ENCODE measurements around the gene EPG5. TPM values are rescaled to one million over a fixed set of nuclear protein-coding genes. Genes with fewer than 3 reads are reported as not detected.

Gene EPG5
- total and polyA plus RNA-seq, 10 of the 15 experiments (the other 5 are each of a cell fraction or from before 2014, with no cell fraction given), result 1.9 to 27.7 (median 9.0) TPM

- peaks cover 9% of the 10 kb centered on the region; the same call in 1 of the 2 replicates for H3K4me1 ChIP-seq (ENCODE audit: control insufficient read depth, insufficient read depth, low read length)
- H3K27ac ChIP-seq (ENCODE audit: control insufficient read depth, insufficient read depth), result peak overlapping the region; percentile 31; the same call in 1 of the 2 replicates
- ChIA-PET POLR2A (no interaction called here), SMC1A (ENCODE audit: uncharacterized antibody, unreplicated experiment) (interaction anchor here (0.8 to 2.3 kb wide), 5 partner anchors 28 to 188 kb away, joined by 3 to 8 read pairs (median 5); no protein-coding TSS in a partner anchor), RAD21 (ENCODE audit: unreplicated experiment) (interaction anchor here (1.0 to 1.4 kb wide), 4 partner anchors 28 to 128 kb away, joined by 3 to 5 read pairs (median 3); no protein-coding TSS in a partner anchor), CTCF (interaction anchor here (0.7 to 2.7 kb wide), 11 partner anchors 10 to 224 kb away, joined by 3 to 11 read pairs (median 4); no protein-coding TSS in a partner anchor)
- no peak overlapping the region for H2AFZ ChIP-seq (ENCODE audit: control insufficient read depth, low read depth, low read length)
- BruUV-seq (replicated peaks), result no TSS peak
- H3K79me2 ChIP-seq (ENCODE audit: control insufficient read depth, insufficient read depth, low read length), result no peaks in the 10 kb centered on the region
- H3K27me3 ChIP-seq (replicated peaks in 1 of 2; ENCODE audit: control insufficient read depth in 2 of 2, insufficient read depth in 2 of 2, low read length in 1 of 2), result no peaks in the 10 kb centered on the region
- peak; percentile 40 for DNase-seq (ENCODE audit: low read depth, low spot score)
- in situ Hi-C loops (cut with MboI), result no loop called here
- ATAC-seq, result peak; percentile 91
- no peaks in the 10 kb centered on the region for H3K9me3 ChIP-seq (replicated peaks; ENCODE audit: control insufficient read depth, insufficient read depth, low read length)
- peak; percentile 18 for FAIRE-seq
- H4K20me1 ChIP-seq (ENCODE audit: control insufficient read depth, insufficient read depth), result no peaks in the 10 kb centered on the region
- intact Hi-C loops (cut with micrococcal nuclease; ENCODE audit: unreplicated experiment), result no loop called here
- no peak overlapping the region for H3K9ac ChIP-seq (ENCODE audit: control insufficient read depth, insufficient read depth, low read length)
- no peak overlapping the region for H3K4me2 ChIP-seq (ENCODE audit: control insufficient read depth, insufficient read depth)
- WGBS (ENCODE audit: insufficient coverage, insufficient replicate concordance, low lambda C conversion rate, missing lambda C conversion rate), result 43% methylated on average over 10 of the region's 10 CpGs
- no peak overlapping the region for H3K4me3 ChIP-seq
- H3K36me3 ChIP-seq (ENCODE audit: control insufficient read depth in 2 of 2, insufficient read depth in 2 of 2, low read length in 1 of 2), result peaks cover 0 to 5% of the 10 kb centered on the region in 2 experiments; a peak in 3 of 4 replicates
- TF ChIP-seq CTCF (IDR thresholded peaks at IDR 0.05 in 2 of 3, conservative IDR thresholded peaks at IDR 0.05 in 1 of 3; ENCODE audit: control insufficient read depth in 2 of 3, extremely low read depth in 1 of 3, insufficient read depth in 1 of 3, low read depth in 3 of 3, low read length in 3 of 3), result peak; percentile 17 to 55 (median 30); a peak in 3 of 6 replicates
- TF ChIP-seq NKRF (conservative IDR thresholded peaks at IDR 0.05), result no peak
- no peak for TF ChIP-seq POLR2AphosphoS5 (IDR thresholded peaks at IDR 0.05; ENCODE audit: low read length)
- no peak for TF ChIP-seq SMARCA5 (IDR thresholded peaks at IDR 0.05)
- no peak for TF ChIP-seq JUNB (IDR thresholded peaks at IDR 0.05)
- TF ChIP-seq SMC3 (IDR thresholded peaks at IDR 0.05; ENCODE audit: borderline replicate concordance, low read length), result peak; percentile 30; the same call in 1 of the 2 replicates
- no peak for TF ChIP-seq MTA3 (IDR thresholded peaks at IDR 0.05; ENCODE audit: borderline replicate concordance, low read length)
- TF ChIP-seq PAX8 (IDR thresholded peaks at IDR 0.05), result no peak
- no peak for TF ChIP-seq TCF7 (IDR thresholded peaks at IDR 0.05; ENCODE audit: borderline replicate concordance)
- TF ChIP-seq ESRRA (IDR thresholded peaks at IDR 0.05; ENCODE audit: low read length), result no peak
- peak in 1 of 2 experiments; percentile 55; a peak in 1 of 4 replicates for TF ChIP-seq BHLHE40 (IDR thresholded peaks at IDR 0.05; ENCODE audit: borderline replicate concordance in 1 of 2, low read depth in 2 of 2, low read length in 1 of 2)
- TF ChIP-seq RAD21 (IDR thresholded peaks at IDR 0.05; ENCODE audit: insufficient read depth, low read depth, low read length), result no peak
- TF ChIP-seq IKZF2 (IDR thresholded peaks at IDR 0.05), result no peak
- TF ChIP-seq ZBTB40 (IDR thresholded peaks at IDR 0.05; ENCODE audit: borderline replicate concordance), result no peak
- TF ChIP-seq IKZF1 (conservative IDR thresholded peaks at IDR 0.05), result no peak
- TF ChIP-seq LARP7 (IDR thresholded peaks at IDR 0.05), result no peak
- no peak for TF ChIP-seq BRCA1 (IDR thresholded peaks at IDR 0.05; ENCODE audit: low read depth, low read length)
- TF ChIP-seq KLF5 (IDR thresholded peaks at IDR 0.05; ENCODE audit: partially characterized antibody), result no peak
Measured at GRCh38 chr18:45850021-45850420, 117.1 kb downstream of the EPG5 start.
